T-helper 2 cell treated with Interferon-gamma antibody and Interleukin-4, amounts not matched to agents 5 μg/mL and 100 μg/mL, for 36 hours (primary cell): Measurements from ENCODE around the gene SLX1B.
"Not testable (repeated sequence)": the region's sequence is repeated elsewhere in the genome, so short reads cannot be mapped to it uniquely, and the experiment has no call there.

Experiments
- DNase-seq: peaks from one replicate; pipeline ENCODE4 v3.0.0; 2021; ENCODE audit warnings: low spot score
- H3K27ac Mint-ChIP-seq: one replicate; pipeline ENCODE4 v1.8.0; 2021; ENCODE audit warnings: mild to moderate bottlenecking, mixed read lengths
- H3K27me3 Mint-ChIP-seq: one replicate; pipeline ENCODE4 v1.8.0; 2021; ENCODE audit warnings: low read depth, mixed read lengths
- H3K36me3 Mint-ChIP-seq: one replicate; pipeline ENCODE4 v1.8.0; 2021; ENCODE audit warnings: low read depth, mixed read lengths
- H3K4me1 Mint-ChIP-seq: one replicate; pipeline ENCODE4 v1.8.0; 2021; ENCODE audit warnings: low read depth, mixed read lengths
- H3K4me3 Mint-ChIP-seq: one replicate; pipeline ENCODE4 v1.8.0; 2022; ENCODE audit warnings: mild to moderate bottlenecking, moderate library complexity, mixed read lengths
- H3K9me3 Mint-ChIP-seq: one replicate; pipeline ENCODE4 v1.8.0; 2021; ENCODE audit warnings: mixed read lengths

Gene SLX1B

DNA sequence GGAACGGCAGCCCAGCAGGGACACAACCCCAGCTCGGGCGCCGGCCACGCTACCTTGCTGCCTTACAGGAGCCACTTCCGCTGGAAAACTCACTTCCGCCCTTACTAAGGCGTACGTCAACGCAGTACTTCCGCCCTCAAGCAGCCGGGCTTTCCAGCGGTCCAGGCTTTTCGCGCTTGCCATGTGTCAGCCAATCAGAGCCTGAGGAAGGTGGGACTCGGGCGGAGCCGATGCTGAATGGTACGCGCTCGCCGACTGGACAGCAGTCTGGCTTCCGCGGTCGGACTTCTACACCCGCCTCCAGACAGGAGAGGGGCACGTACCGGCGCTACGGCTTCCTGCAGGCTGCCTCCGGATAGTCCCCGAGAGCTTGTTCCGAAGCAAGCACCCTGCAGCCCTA is at the start of gene SLX1B, which contains the start of gene BOLA2:
TSS of gene SLX1B (plus strand) at position 265 of the 400 bp plus-strand sequence.
TSS of gene BOLA2 (minus strand) at position 83 of the 400 bp plus-strand sequence. CDS start 98 bp downstream, outside the sequence.
- DNase-seq, H3K9me3 Mint-ChIP-seq, H3K4me1 Mint-ChIP-seq, H3K4me3 Mint-ChIP-seq, H3K27me3 Mint-ChIP-seq, H3K36me3 Mint-ChIP-seq, H3K27ac Mint-ChIP-seq: not testable (repeated sequence)

DNA sequence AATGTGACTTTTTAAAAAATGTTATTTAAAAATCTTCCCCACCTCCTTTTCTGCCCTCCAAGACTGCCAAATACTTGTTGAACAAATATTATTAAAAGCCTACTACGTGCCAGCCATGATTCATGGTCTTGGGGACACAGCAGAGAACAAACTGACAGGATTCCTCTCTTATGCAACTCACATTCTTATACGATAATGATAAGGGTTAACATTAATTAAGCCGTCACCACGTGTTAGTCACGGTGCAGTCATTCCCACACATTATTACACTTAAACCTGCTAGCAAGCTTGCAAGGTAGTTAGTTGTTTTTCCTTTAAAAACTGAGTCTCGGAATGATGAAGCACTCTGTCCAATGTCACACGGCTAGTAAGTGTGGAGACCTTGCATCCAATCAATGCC is 49.1 kb upstream of the SLX1B start:
- not testable (repeated sequence) for H3K4me1 Mint-ChIP-seq, H3K27me3 Mint-ChIP-seq, H3K9me3 Mint-ChIP-seq, H3K36me3 Mint-ChIP-seq, DNase-seq, H3K27ac Mint-ChIP-seq, H3K4me3 Mint-ChIP-seq

DNA sequence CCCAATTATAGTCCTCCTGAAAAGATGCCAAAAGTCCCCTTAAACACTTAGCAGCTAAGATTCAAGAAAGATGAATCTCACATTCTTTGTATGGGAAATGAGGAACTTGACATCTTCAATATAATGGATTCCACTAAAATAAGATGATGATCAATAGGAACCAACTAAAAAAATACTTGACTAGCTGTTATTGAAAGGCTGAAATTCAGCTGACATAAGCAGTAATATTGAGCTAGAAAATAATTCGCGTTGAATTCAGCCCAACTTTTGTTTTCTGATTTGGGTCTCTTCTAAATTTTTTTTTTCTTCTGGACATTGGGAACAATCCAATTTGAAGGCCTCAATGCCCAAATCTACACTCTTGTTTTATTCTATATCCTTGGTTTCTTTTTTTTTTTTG is 30.7 kb upstream of the SLX1B start:
- H3K4me1 Mint-ChIP-seq, DNase-seq, H3K27ac Mint-ChIP-seq, H3K27me3 Mint-ChIP-seq, H3K9me3 Mint-ChIP-seq, H3K4me3 Mint-ChIP-seq: not testable (repeated sequence)
- H3K36me3 Mint-ChIP-seq = peaks cover 14% of the 10 kb centered on the region

DNA sequence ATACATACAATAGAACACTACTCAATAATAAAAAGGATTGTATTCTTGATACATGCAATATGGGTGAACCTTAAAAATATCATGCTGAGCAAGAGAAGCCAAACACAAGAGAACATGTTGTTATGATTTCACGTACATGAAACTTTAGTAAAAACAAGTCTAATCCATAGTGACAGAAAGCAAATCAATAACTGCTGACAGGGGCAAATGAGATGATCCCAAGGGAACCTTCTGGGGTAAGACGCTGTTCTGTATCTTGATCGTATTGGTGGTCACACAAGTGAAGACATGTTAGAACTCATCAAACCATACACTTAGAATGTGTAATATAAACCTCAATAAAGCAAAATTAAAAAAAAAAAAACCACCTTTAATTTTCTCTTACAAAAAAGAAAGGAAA is 28.9 kb upstream of the SLX1B start:
- DNase-seq, H3K27me3 Mint-ChIP-seq, H3K4me3 Mint-ChIP-seq, H3K27ac Mint-ChIP-seq, H3K9me3 Mint-ChIP-seq: not testable (repeated sequence)
- Mint-ChIP-seq H3K4me1 (peaks cover 14% of the 10 kb centered on the region), H3K36me3 (peaks cover 16% of the 10 kb centered on the region)

DNA sequence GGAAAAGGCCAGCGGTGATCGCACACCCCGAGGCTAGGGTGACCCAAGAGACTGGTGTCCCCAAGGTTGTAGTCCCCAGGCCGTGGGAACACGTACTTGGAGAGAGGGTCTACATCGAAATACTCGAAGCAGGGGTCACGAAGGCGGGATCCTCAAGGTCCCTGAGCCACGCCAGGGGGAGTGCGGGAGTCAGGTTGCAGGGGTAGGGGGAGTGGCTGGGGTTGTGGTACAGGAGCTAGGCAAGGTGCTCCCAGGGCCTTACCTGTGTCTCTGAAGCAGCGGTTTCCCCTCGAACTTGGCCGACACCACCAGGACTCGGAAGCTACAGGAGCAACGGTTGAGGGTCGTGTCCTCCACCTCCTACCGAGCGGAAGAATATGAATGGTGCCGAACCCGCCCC is 579 bp upstream of the SLX1B start:
- not testable (repeated sequence) for H3K27me3 Mint-ChIP-seq, H3K4me1 Mint-ChIP-seq, H3K9me3 Mint-ChIP-seq, H3K36me3 Mint-ChIP-seq, H3K4me3 Mint-ChIP-seq, H3K27ac Mint-ChIP-seq, DNase-seq

DNA sequence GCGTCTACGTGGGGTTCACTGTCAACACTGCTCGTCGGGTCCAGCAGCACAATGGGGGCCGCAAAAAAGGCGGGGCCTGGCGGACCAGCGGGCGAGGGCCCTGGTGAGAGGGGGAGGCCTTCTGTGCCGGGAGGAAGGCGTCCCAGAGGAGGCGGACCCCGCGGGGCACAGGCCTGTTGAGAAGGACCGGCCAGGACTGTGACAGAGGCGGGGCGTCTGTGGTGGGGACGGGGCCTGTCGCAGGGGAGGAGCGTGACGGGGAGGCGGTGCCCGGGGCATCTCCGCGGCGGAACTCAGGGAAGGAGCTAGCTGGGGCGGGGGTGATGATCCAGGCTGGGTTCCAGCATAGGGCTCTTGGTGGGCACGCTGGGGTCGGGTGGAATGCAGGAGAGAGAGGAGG is 495 bp downstream of the SLX1B start:
- H3K4me3 Mint-ChIP-seq, H3K36me3 Mint-ChIP-seq, H3K27me3 Mint-ChIP-seq, DNase-seq, H3K4me1 Mint-ChIP-seq, H3K27ac Mint-ChIP-seq, H3K9me3 Mint-ChIP-seq: not testable (repeated sequence)

DNA sequence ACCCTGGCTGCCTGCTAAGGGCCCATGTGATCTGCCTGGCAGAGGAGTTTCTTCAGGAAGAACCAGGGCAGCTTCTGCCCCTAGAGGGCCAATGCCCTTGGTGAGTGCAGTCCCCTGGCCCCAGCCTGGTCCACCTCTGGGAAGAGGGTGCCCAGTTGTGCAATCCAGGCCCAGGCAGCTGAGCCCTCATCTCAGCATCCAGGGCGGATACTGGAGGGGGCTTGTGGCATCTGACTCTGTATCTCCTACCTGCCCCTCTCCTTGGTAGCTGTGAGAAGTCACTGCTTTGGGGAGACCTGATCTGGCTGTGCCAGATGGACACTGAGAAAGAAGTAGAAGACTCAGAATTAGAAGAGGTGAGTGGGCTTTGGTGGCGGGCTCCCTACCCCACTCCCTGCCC is 3.3 kb downstream of the SLX1B start:
- not testable (repeated sequence) for H3K27me3 Mint-ChIP-seq, DNase-seq, H3K27ac Mint-ChIP-seq, H3K9me3 Mint-ChIP-seq, H3K4me1 Mint-ChIP-seq, H3K36me3 Mint-ChIP-seq, H3K4me3 Mint-ChIP-seq

DNA sequence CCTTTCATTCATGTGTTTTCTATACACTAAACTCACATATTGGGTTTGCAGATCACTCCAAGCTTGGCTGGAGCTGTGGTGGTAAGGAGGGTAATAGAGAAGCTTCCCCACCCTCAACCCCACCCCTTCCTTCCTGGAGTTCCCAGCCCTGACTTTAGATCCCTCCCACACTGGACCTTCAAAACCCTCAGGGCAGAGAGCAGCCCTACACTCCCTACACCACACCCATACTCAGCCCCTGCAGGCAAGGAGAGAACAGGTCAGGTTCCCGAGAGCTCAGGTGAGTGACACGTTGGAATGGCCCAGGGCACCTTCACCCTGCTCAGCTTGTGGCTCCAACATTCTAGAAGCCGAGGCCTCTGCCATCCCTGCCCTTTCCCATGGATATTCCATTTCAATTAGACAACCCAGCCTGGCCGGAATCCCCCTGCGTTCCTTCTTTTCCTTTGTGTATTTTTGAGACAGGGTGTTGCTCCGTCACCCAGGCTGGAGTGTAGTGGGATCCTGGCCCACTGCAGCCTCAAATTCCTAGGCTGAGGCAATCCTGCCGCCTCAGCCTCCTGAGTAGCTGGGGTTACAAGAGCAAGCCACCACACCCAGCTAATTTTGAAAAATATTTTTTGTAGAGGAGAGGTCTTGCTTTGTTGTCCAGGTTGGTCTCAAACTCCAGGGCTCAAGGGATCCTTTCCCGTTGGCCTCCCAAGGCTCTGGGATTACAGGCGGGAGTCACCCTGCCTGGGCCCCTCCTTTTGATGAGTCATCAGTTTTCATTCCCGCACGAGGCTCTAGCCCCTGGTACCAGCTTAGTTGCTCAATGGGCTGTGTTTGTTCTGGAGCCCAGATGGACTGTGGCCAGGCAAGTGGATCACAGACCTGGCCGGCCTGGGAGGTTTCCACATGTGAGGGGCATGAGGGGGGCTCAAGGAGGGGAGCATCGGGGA is 5.6 kb downstream of the SLX1B start, which contains the start of gene SULT1A4:
TSS of gene SULT1A4 (plus strand) at position 208 of the 941 bp plus-strand sequence. CDS start 1,473 bp downstream, outside the sequence.
- not testable (repeated sequence) for H3K27ac Mint-ChIP-seq, H3K36me3 Mint-ChIP-seq, H3K27me3 Mint-ChIP-seq, H3K4me3 Mint-ChIP-seq, H3K9me3 Mint-ChIP-seq, DNase-seq, H3K4me1 Mint-ChIP-seq

DNA sequence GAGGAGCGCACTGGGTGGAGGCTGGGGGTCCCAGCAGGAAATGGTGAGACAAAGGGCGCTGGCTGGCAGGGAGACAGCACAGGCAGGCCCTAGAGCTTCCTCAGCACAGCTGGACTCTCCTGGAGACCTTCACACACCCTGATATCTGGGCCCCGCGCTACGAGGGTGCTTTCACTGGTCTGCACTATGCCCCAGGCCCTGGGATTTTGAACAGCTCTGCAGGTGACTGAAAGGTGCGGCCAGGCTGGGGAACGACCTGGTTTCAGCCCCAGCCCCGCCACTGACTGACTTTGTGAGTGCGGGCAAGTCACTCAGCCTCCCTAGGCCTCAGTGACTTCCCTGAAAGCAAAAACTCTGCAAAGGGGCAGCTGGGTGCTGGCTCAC is 6.3 kb downstream of the SLX1B start:
- not testable (repeated sequence) for H3K9me3 Mint-ChIP-seq, H3K4me1 Mint-ChIP-seq, DNase-seq, H3K27ac Mint-ChIP-seq, H3K36me3 Mint-ChIP-seq, H3K4me3 Mint-ChIP-seq, H3K27me3 Mint-ChIP-seq

DNA sequence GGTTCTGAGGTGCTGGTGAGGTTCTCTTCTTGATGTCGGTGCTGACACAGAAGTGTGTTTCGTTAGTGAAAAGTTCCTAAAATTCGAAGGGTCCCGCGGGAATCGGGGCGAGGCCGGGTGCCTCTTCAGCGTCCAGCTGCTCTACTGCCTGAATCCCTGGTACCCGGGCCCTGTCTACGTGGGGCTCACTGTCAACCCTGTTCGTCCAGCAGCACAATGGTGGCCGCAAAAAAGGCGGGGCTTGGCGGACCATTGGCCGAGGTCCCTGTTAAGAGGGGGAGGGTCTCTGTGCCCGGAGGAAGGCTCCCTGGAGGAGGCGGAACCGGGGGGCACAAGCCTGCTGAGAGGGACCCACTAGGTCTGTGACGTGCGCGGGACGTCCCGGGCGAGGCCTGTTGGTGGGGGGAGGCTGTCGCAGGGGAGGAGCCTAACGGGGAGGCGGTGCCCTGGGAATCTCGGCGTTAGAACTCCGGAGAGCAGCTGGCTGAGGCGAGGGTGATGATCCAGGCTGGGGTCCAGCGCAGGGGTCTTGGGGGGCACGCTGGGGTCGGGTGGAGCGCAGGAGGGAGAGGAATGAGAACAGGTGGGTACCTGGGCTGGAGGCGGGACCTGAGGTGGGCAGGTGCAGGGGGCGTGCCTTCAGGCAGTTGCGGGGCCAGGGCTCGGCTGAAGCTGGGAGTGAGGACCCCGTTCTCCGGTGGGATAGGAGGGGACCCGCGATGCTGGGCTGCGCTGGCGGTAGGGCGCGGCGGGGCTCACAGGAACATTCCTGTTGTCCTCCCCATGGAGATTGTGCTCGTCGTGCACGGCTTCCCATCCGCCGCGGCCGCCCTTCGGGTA is 11.9 kb downstream of the SLX1B start:
- not testable (repeated sequence) for H3K4me1 Mint-ChIP-seq, H3K27me3 Mint-ChIP-seq, H3K36me3 Mint-ChIP-seq, H3K27ac Mint-ChIP-seq, H3K9me3 Mint-ChIP-seq, DNase-seq, H3K4me3 Mint-ChIP-seq

DNA sequence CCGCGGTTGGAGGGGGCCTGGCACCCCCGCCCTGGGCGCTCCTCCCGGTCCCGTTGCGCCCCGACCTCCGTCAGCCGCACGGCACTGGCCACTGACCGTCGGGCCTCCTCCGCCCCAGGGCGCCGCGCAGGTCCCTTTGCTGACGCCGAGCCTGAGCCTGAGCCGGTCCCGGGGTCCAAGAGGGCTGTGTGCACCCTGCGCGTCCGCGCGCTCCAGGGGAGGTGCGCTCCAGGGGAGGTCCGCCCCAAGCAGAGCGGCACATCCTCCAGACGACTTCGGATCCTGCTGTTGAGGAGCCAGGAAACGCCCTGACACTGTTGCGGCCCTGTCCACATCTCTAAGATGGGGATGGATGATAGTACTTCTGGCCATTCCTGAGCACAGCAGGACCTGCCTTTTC is 12.6 kb downstream of the SLX1B start:
- not testable (repeated sequence) for H3K4me3 Mint-ChIP-seq, H3K4me1 Mint-ChIP-seq, H3K9me3 Mint-ChIP-seq, H3K27ac Mint-ChIP-seq, DNase-seq, H3K27me3 Mint-ChIP-seq, H3K36me3 Mint-ChIP-seq

DNA sequence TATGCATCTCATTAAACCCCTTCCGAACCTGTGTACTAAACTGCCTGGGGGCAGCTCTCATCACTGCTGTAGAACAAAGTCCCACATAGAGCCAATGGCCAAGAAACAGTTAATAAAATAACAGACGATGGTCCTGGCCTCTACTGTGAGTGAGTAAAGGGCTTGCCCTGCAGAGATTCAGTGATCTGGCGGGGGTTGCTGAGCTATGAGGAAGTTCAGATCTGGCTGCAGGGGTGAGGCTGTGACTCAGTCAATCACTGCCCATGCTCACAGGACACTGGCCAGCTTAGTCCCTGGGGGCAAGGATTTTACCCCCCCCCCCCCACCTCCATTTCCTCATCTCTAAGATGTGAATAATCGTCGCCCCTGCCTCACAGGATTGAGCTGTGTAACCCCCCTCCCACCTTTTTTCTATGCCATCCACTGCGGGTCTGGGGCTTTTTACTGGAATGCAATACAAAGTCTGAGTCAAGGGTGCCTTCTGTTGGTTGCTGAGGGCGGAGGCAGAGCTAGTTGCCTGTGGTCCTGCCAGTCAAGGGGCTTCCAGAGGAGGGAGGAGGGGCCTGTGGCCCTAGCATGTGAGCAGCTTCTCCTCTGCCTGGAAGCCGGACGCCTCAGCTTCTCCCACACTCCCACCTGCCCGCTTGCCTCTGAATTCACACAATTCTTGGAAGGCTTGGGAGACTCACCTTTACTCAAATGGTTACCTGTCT is 13.5 kb downstream of the SLX1B start:
- H3K36me3 Mint-ChIP-seq, H3K9me3 Mint-ChIP-seq, H3K4me1 Mint-ChIP-seq, DNase-seq, H3K27me3 Mint-ChIP-seq, H3K4me3 Mint-ChIP-seq, H3K27ac Mint-ChIP-seq: not testable (repeated sequence)

DNA sequence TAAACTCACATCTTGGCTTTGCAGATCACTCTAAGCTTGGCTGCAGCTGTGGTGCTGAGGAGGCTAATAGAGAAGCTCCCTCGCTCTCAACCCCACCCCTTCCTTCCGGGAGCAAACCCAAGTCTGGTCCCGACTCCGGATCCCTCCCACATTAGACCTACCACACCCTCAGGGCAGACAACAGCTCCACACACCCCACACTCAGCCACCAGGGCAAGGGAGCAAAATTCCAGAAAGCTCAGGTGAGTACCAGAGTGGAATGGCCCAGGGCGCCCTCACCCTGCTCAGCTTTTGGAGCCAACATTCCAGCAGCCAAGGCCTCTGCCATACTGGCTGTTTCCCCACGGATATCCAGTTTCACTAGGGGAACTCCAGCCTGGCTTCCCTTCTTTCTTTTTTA is 15.3 kb downstream of the SLX1B start:
- not testable (repeated sequence) for H3K9me3 Mint-ChIP-seq, H3K27ac Mint-ChIP-seq, H3K27me3 Mint-ChIP-seq, H3K4me1 Mint-ChIP-seq, H3K36me3 Mint-ChIP-seq, DNase-seq
- H3K4me3 Mint-ChIP-seq = peak overlapping the region; percentile 51

DNA sequence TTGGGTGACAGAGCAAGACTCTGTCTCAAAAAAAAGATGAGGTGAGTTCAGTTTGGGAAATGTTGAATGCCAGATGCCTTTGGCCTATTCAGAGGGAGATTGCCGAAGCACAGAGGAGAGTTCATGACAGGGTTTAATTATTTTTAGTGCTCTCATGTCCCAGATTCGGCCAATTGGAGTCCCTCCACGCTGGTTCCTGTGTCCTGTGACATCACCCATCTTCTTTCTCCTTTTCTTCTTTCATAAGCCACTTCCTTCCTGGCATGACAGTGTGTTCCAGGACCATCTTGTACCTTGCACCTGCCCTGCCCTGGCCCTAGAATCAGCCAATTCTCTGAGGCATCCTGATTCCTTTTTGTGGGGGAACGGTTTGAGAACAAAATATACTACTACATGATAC is 17.7 kb downstream of the SLX1B start:
- H3K4me3 Mint-ChIP-seq, H3K27ac Mint-ChIP-seq, H3K9me3 Mint-ChIP-seq, H3K4me1 Mint-ChIP-seq, DNase-seq, H3K27me3 Mint-ChIP-seq, H3K36me3 Mint-ChIP-seq: not testable (repeated sequence)
